ENCODE measurements around the gene PDZD8.

PDZD8 gene

DNA sequence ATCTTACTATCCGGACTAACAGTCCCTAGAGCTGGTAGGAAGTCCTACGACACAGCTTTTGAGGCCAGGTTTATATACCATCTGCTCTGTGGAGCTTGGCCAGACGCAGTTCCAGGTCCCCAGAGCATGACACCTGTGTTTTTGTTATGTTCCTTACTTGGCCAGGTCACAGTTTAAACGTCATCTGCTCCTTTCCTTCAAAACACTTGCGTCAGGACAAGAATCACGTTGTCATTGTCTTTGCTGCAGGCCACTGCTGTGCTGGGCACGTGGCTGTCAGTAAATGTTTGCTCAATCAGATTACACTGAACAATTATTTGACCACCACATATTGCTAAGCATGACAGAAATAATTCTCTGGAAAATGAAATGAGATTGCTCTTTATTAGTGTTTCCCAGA lies 110.5 kb downstream of the PDZD8 start:
- TF ChIP-seq, protein P1, sequence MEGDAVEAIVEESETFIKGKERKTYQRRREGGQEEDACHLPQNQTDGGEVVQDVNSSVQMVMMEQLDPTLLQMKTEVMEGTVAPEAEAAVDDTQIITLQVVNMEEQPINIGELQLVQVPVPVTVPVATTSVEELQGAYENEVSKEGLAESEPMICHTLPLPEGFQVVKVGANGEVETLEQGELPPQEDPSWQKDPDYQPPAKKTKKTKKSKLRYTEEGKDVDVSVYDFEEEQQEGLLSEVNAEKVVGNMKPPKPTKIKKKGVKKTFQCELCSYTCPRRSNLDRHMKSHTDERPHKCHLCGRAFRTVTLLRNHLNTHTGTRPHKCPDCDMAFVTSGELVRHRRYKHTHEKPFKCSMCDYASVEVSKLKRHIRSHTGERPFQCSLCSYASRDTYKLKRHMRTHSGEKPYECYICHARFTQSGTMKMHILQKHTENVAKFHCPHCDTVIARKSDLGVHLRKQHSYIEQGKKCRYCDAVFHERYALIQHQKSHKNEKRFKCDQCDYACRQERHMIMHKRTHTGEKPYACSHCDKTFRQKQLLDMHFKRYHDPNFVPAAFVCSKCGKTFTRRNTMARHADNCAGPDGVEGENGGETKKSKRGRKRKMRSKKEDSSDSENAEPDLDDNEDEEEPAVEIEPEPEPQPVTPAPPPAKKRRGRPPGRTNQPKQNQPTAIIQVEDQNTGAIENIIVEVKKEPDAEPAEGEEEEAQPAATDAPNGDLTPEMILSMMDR (IDR thresholded peaks at IDR 0.05; ENCODE audit: low read depth, low read length) = no peak
- in situ Hi-C loops (cut with HindIII; ENCODE audit: low sequenced_read_pairs) = no loop called here
- DNase-seq (ENCODE audit: low read depth, low spot score) = no peak
- H3K4me3 ChIP-seq (ENCODE audit: low read depth, low read length) = no peak overlapping the region

DNA sequence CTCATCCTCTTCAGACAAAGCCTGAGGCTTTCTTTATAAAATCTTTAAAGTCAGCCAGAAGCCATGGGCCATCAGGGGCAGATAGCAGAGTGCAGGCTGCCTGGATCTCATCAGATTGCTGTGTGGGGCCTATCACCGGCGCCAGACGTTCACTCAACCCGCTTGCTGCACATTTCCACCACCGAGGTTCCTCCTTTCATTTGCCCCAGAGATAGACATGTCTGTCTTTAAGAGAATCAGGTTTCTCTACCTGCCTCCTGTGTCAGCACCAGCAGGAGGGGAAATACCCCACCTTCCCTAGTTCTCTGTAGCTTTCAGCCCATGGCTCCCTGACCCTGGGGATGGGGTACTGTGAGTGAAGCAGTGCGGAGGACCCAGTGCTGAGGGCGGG lies 112.3 kb downstream of the PDZD8 start:
- H3K4me3 ChIP-seq (ENCODE audit: low read depth, low read length) = no peak overlapping the region
- in situ Hi-C loops (cut with HindIII; ENCODE audit: low sequenced_read_pairs) = no loop called here
- TF ChIP-seq, protein P1 (IDR thresholded peaks at IDR 0.05; ENCODE audit: low read depth, low read length) = no peak

DNA sequence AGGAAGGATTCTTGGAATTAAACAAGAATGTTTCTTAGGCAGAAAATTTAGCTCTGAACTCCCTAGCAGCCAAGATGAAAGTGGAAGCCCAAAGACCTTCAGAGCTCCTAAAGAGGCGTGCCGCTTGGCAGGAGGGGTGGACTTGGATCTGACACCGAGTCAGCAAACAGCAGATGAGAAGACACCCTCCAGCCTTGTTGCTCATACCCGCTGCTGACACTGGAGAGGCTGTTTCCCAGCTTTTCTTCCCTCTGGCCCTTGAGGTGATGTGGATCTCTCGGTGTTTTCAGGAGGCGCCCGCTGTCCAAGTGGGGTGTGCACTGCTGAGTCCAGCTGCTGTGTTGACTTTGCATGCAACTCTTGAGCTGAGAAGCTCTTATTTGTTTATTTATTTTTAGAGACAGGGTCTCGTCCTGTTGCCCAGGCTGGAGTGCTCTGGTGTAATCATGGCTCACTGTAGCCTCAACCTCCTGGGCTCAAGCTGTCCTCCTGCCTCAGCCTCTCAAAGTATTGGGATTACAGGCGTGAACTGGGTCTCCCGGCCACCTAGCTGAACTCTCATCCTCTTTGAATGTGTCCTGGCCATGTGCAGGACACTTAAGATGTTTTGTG lies 112.8 kb downstream of the PDZD8 start:
- TF ChIP-seq, protein P1 (IDR thresholded peaks at IDR 0.05; ENCODE audit: low read depth, low read length) = no peak
- no peak for DNase-seq (ENCODE audit: low read depth, low spot score)
- in situ Hi-C loops (cut with HindIII; ENCODE audit: low sequenced_read_pairs) = no loop called here
- no peak overlapping the region for H3K4me3 ChIP-seq (ENCODE audit: low read depth, low read length)

More for the DNA sequence above, 112.3 kb downstream of the PDZD8 start:
- no peak for DNase-seq (ENCODE audit: low read depth, low spot score)

DNA sequence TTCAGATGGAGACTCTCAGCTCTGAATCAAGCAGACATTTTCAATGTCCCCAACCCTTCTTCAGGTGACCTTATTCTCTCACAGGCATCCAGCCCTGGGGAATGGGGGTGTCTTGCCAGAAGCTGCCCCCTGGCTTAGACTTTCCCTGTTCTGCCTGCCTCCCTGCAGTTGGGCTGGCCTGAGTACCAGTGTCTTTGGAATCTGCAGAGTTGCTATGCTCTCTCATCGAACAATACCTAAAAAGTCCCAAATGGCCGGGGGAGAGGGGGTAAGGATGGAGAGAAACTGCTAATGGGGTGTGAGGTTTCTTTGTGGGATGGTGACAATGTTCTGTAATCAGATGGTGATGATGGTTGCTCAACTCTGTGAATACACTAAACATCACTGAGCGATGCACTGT lies 113.7 kb downstream of the PDZD8 start:
- H3K4me3 ChIP-seq (ENCODE audit: low read depth, low read length) = no peak overlapping the region
- in situ Hi-C loops (cut with HindIII; ENCODE audit: low sequenced_read_pairs) = no loop called here
- no peak for DNase-seq (ENCODE audit: low read depth, low spot score)
- TF ChIP-seq, protein P1 (IDR thresholded peaks at IDR 0.05; ENCODE audit: low read depth, low read length) = no peak

DNA sequence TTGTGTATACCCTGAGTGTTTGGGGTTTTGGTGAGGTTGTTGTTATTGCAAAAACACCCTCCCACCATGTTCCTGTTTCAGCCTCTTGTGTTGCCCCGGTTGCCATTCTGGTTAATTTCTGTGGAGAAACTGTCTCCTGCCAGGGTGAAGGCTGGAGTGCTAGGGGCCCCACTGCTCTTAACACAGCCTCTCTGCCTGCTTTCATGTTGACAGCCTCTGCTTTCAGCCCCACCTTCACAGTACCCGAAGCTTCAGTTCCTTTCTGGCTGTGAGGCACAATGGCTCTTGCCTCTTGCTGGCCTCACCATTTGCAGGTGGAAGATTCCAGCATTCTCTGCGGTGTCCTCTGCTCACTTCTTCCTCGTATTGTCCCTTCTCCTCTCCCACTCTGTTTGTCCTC lies 115.2 kb downstream of the PDZD8 start:
- in situ Hi-C loops (cut with HindIII; ENCODE audit: low sequenced_read_pairs) = no loop called here
- no peak for DNase-seq (ENCODE audit: low read depth, low spot score)
- no peak overlapping the region for H3K4me3 ChIP-seq (ENCODE audit: low read depth, low read length)
- TF ChIP-seq, protein P1 (IDR thresholded peaks at IDR 0.05; ENCODE audit: low read depth, low read length) = no peak

DNA sequence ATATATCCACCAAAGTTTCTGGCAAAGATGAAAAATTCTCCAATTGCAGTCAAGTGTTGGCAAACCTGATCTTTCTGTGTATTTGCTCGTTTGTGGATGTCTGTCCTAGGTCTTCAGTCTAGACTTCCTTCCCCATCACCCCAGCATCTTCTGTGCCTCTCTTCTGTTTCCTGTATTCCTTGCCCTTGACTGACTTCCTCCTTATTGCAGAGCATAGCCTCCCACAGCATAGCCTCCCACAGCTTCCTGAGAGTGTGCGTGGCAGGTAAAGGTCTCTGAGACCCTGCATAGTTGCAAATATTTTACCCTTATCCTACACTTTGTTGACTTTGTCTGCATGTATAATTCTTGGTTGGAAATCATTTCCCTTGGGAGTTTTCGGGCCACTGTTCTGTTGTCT lies 116.0 kb downstream of the PDZD8 start:
- in situ Hi-C loops (cut with HindIII; ENCODE audit: low sequenced_read_pairs) = no loop called here
- DNase-seq (ENCODE audit: low read depth, low spot score) = no peak
- no peak overlapping the region for H3K4me3 ChIP-seq (ENCODE audit: low read depth, low read length)
- TF ChIP-seq, protein P1 (IDR thresholded peaks at IDR 0.05; ENCODE audit: low read depth, low read length) = no peak

All from astrocyte of the spinal cord (primary cell).